ENCODE data around the gene ZNF605. TPM values are rescaled to one million over a fixed set of nuclear protein-coding genes. Genes with fewer than 3 reads are reported as not detected.

The ZNF605 gene
- total and polyA plus RNA-seq, 9 donors, result 5.2 to 20.9 (median 10.5) TPM

DNA sequence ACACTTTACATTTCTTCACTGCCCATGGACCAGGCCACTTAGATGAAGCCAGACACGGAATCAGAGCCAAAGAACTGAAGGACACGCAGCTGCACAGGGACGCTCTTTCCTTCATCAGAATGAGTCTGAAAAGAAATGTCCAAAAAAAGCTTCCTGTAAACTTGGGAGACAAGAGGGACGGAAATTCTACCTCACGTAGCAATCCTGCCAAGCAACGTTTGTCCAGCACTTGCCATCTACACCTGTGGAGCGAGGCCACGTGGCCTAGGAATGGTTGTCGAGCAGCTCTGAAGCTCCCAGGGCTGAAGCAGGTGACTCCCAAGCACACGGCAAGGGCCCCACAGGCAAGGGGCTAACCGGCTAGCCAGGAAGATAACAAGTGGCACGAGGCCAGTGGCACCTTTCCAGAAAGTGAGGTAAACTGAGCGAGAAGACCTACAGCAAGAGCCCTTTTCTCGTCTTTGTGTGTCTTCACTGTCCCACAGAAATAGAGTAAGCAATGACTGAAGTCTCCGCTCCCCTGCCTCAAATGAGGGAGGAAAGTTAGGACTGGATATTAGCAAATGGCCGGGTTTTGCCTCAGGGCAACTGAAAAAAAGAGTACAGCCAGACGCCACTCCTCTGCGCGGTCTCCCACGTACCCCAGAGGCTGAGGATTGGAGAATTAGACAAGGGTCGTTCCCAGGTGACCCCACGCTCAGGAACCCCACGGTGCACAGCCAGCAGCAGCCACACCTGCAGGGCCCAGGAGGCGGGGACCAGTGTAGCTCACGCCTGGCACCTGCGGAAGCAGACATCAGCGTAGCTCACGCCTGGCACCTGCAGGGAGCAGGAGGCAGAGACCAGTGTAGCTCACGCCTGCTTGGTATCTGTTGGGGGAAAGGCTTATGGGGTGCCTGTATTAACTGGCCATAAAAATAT is 7.7 kb downstream of the ZNF605 start:
- H3K9me3 ChIP-seq, result peaks cover 0 to 63% of the 10 kb centered on the region in 2 donors
- 94 to 97% (median 95%) methylated on average over 29 of the region's 29 CpGs for WGBS, 3 donors
- H3K36me3 ChIP-seq, result no peaks in the 10 kb centered on the region
- no peaks in the 10 kb centered on the region for H3K4me1 ChIP-seq (ENCODE audit: insufficient read depth)
- H3K27me3 ChIP-seq, result no peaks in the 10 kb centered on the region
- intact Hi-C loops (cut with DNase I), result no loop called here
- no peak overlapping the region for H3K27ac ChIP-seq
- no peak overlapping the region for H3K4me3 ChIP-seq
- DNase-seq, result no peak
- TF ChIP-seq, protein P1, sequence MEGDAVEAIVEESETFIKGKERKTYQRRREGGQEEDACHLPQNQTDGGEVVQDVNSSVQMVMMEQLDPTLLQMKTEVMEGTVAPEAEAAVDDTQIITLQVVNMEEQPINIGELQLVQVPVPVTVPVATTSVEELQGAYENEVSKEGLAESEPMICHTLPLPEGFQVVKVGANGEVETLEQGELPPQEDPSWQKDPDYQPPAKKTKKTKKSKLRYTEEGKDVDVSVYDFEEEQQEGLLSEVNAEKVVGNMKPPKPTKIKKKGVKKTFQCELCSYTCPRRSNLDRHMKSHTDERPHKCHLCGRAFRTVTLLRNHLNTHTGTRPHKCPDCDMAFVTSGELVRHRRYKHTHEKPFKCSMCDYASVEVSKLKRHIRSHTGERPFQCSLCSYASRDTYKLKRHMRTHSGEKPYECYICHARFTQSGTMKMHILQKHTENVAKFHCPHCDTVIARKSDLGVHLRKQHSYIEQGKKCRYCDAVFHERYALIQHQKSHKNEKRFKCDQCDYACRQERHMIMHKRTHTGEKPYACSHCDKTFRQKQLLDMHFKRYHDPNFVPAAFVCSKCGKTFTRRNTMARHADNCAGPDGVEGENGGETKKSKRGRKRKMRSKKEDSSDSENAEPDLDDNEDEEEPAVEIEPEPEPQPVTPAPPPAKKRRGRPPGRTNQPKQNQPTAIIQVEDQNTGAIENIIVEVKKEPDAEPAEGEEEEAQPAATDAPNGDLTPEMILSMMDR (IDR thresholded peaks at IDR 0.05), result no peak
- TF ChIP-seq POLR2A (IDR thresholded peaks at IDR 0.05) (no peak), EP300 (IDR thresholded peaks at IDR 0.05) (no peak)

DNA sequence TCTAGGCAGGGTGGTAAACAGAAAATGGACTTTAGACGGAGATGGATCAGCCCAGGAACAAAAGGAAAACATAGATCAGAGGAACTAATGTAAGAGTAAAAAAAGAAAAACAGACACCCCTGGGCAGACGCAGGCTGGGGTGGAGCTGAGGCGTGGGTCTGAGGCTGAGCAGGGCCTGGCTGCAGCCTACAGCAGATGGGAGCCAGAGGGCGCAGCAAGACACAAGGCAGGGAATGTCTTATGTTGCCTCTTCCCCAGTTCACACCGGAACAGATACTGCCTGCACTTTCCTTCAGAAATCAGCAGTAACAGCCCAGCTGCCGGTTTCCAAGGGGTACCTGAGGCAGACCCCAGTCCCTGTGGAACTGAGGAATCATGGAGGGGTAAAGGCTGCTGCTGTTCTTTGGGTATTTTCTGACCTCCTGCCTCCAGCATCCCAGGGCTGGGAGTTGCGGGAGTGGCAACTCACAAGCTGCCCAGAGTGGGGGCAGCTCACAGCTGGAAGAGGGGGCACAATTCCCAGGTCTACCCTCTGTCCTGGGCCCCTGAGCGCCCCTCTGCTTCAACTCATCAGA is 9.8 kb downstream of the ZNF605 start:
- Histone ChIP-seq H3K36me3 (peaks cover 5% of the 10 kb centered on the region), H3K27me3 (no peaks in the 10 kb centered on the region), H3K4me3 (no peak overlapping the region), H3K9me3 (peaks cover 0 to 74% of the 10 kb centered on the region in 2 donors), H3K4me1 (ENCODE audit: insufficient read depth) (no peaks in the 10 kb centered on the region), H3K27ac (no peak overlapping the region)
- WGBS, 3 donors, result 91 to 93% (median 93%) methylated on average over 8 of the region's 8 CpGs
- no peak for TF ChIP-seq POLR2A (IDR thresholded peaks at IDR 0.05)
- TF ChIP-seq, protein P1 (IDR thresholded peaks at IDR 0.05), result no peak
- TF ChIP-seq EP300 (IDR thresholded peaks at IDR 0.05), result no peak
- intact Hi-C loops (cut with DNase I), result no loop called here
- no peak for DNase-seq

DNA sequence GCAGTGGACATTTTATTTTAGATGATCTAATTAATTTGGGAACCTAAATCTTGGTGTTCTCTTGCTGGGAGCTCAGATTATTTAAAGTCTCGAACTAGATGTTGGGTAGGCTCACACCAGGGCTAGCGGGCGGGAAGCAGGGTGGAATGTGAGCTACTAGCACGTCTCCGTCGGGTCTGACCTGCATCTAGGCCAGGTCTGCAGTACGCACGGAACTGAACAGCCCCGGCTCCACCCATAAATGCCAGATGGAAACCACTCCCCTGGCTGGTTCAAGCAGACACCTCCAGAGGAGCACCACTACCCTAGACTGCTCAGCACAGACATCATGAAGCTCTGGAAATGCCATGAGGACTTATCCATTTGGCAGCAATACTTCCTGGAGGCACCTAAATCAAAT is 10.3 kb downstream of the ZNF605 start:
- no peak for TF ChIP-seq EP300 (IDR thresholded peaks at IDR 0.05)
- peaks cover 5% of the 10 kb centered on the region for H3K36me3 ChIP-seq
- intact Hi-C loops (cut with DNase I), result no loop called here
- H3K4me3 ChIP-seq, result no peak overlapping the region
- H3K27me3 ChIP-seq, result no peaks in the 10 kb centered on the region
- no peak overlapping the region for H3K27ac ChIP-seq
- no peaks in the 10 kb centered on the region for H3K4me1 ChIP-seq (ENCODE audit: insufficient read depth)
- 96 to 99% (median 98%) methylated on average over 9 of the region's 9 CpGs for WGBS, 3 donors
- DNase-seq, result no peak
- H3K9me3 ChIP-seq, result peaks cover 0 to 80% of the 10 kb centered on the region in 2 donors

DNA sequence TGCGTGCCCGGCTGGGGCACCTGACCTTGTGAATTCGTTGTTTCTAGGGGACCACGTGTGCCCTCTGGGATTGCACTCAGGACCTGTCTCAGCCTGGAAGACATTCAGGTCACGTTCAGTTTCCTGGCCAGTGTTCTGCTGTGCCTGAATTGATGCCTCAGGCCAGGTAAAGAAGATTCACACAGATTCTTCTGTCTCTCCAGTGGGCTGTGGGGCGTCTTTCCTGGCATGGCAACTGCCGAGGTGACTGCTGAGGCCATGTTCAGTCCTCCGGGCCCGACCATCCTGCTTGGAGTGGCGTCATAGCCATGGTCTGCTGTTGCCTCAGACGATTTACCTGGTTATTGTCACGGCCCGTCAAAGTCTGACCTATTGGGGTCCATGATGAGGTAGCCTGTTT is 13.5 kb downstream of the ZNF605 start:
- no peak overlapping the region for H3K4me3 ChIP-seq
- H3K9me3 ChIP-seq, result peaks cover 0 to 67% of the 10 kb centered on the region in 2 donors
- peaks cover 5% of the 10 kb centered on the region for H3K36me3 ChIP-seq

More for the DNA sequence above, 13.5 kb downstream of the ZNF605 start:
- DNase-seq, result no peak
- Histone ChIP-seq H3K27ac (no peak overlapping the region), H3K27me3 (no peaks in the 10 kb centered on the region), H3K4me1 (ENCODE audit: insufficient read depth) (no peaks in the 10 kb centered on the region)
- intact Hi-C loops (cut with DNase I), result no loop called here
- WGBS, 3 donors, result 97 to 99% (median 98%) methylated on average over 13 of the region's 13 CpGs
- TF ChIP-seq, protein P1 (IDR thresholded peaks at IDR 0.05), result no peak
- TF ChIP-seq POLR2A (IDR thresholded peaks at IDR 0.05), result no peak
- TF ChIP-seq EP300 (IDR thresholded peaks at IDR 0.05), result no peak

All from ovary (tissue), 9 donors.